ENCODE data around the gene NOP9.

DNA sequence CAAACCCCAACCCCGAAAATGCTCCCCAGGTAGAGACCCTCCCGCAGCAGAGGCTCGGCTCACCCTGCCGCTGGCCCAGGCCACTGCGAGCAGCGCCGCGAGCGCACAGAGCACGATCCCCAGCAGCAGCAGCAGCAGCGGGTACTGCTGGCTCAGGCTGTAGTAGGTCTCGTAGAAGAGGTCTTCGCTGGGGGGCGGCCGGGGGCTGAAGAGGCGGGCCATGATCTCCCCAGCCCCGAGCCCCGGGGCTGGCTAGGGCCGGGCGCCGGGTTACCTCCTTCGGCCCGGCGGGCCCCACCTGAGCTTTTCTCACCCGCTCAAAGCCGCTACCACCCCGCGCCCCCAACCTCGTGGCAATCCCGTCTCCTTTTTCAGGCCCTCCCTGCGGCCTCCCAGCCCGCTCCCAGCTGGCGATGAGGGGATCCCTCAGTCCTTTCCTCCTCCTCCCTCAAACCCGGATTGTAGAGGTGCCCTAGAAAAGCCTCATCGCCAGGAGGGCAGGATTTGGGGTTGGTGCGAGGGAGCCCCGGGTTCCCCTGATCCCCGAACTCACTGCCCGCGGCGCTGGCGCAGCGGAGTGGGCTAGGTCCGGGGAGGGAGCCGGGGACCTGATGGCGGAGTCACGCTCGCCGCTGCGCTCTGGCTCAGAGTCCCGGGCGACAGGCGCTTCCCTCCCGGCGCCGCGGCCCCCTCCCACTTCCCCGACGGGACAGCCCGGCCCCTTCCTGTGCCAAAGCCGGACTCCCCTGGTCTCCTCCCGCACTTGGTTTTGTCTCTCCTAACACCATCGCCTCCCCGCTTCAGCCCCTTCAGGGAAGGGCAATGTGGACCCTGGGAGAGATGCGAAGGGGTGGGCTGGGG, 35.0 kb downstream of the NOP9 start, which contains the start of gene ADCY4:
- TF ChIP-seq CTCF (IDR thresholded peaks at IDR 0.05) (no peak), EP300 (IDR thresholded peaks at IDR 0.05) (no peak)
